ENCODE results near the gene TENM4. TPM values are rescaled to one million over a fixed set of nuclear protein-coding genes. Genes with fewer than 3 reads are reported as not detected.

The TENM4 gene
- polyA plus RNA-seq, 3 donors: 0.31 to 1.7 TPM; not detected in 1

- H3K9me3 Mint-ChIP-seq: peaks cover 0 to 12% (median 7%) of the 10 kb centered on the region in 7 donors
- Histone ChIP-seq H3K4me3 (replicated peaks in 1 of 3; ENCODE audit: low read depth in 2 of 3, low read length in 3 of 3) (no peak overlapping the region), H3K36me3 (replicated peaks in 1 of 2; ENCODE audit: control insufficient read depth in 1 of 2, insufficient read depth in 2 of 2, low read length in 2 of 2) (no peaks in the 10 kb centered on the region), H3K4me2 (replicated peaks; ENCODE audit: extremely low read depth, low read length, poor library complexity, severe bottlenecking) (no peak overlapping the region), H3K27ac (ENCODE audit: low read depth in 1 of 2, low read length in 2 of 2) (no peak overlapping the region), H3K79me2 (ENCODE audit: insufficient read depth, low read length) (no peaks in the 10 kb centered on the region), H2AFZ (ENCODE audit: insufficient read depth, low read depth, low read length, poor library complexity, severe bottlenecking) (no peak overlapping the region), H4K20me1 (ENCODE audit: insufficient read depth, low read length) (no peaks in the 10 kb centered on the region), H3K4me1 (ENCODE audit: control insufficient read depth in 1 of 2, insufficient read depth in 2 of 2, low read length in 2 of 2) (no peaks in the 10 kb centered on the region), H3K9me3 (replicated peaks in 1 of 2; ENCODE audit: control insufficient read depth in 1 of 2, insufficient read depth in 1 of 2, low read length in 2 of 2) (peaks cover 6 to 9% of the 10 kb centered on the region in 2 donors), H3K9ac (ENCODE audit: insufficient read depth, low read length, poor library complexity, severe bottlenecking) (no peak overlapping the region), H3K27me3 (ENCODE audit: control insufficient read depth in 2 of 2, insufficient read depth in 2 of 2, low read length in 2 of 2) (no peaks in the 10 kb centered on the region)
- 88% methylated on average over 5 of the region's 8 CpGs for WGBS (ENCODE audit: insufficient coverage)
- intact Hi-C loops (cut with micrococcal nuclease): no loop called here
- peaks cover 1 to 9% (median 4%) of the 10 kb centered on the region in 3 donors for H3K27me3 Mint-ChIP-seq (ENCODE audit: low read depth in 3 of 3)
- no peaks in the 10 kb centered on the region for H3K4me1 Mint-ChIP-seq
- no peaks in the 10 kb centered on the region for H3K36me3 Mint-ChIP-seq
- no peak for DNase-seq
- no peak for TF ChIP-seq CTCF (IDR thresholded peaks at IDR 0.05)
- no peak overlapping the region for H3K27ac Mint-ChIP-seq
- no peak overlapping the region for H3K4me3 Mint-ChIP-seq
Measured at GRCh38 chr11:79090191-79090705, 350.6 kb downstream of the TENM4 start.

- no peaks in the 10 kb centered on the region for H3K36me3 Mint-ChIP-seq
- peaks cover 0 to 12% (median 7%) of the 10 kb centered on the region in 7 donors for H3K9me3 Mint-ChIP-seq
- Histone ChIP-seq H3K9ac (ENCODE audit: insufficient read depth, low read length, poor library complexity, severe bottlenecking) (no peak overlapping the region), H3K4me2 (replicated peaks; ENCODE audit: extremely low read depth, low read length, poor library complexity, severe bottlenecking) (no peak overlapping the region), H3K36me3 (replicated peaks in 1 of 2; ENCODE audit: control insufficient read depth in 1 of 2, insufficient read depth in 2 of 2, low read length in 2 of 2) (no peaks in the 10 kb centered on the region), H3K9me3 (replicated peaks in 1 of 2; ENCODE audit: control insufficient read depth in 1 of 2, insufficient read depth in 1 of 2, low read length in 2 of 2) (peaks cover 6 to 9% of the 10 kb centered on the region in 2 donors), H3K27me3 (ENCODE audit: control insufficient read depth in 2 of 2, insufficient read depth in 2 of 2, low read length in 2 of 2) (no peaks in the 10 kb centered on the region), H2AFZ (ENCODE audit: insufficient read depth, low read depth, low read length, poor library complexity, severe bottlenecking) (no peak overlapping the region), H3K4me3 (replicated peaks in 1 of 3; ENCODE audit: low read depth in 2 of 3, low read length in 3 of 3) (no peak overlapping the region), H3K79me2 (ENCODE audit: insufficient read depth, low read length) (no peaks in the 10 kb centered on the region), H3K27ac (ENCODE audit: low read depth in 1 of 2, low read length in 2 of 2) (no peak overlapping the region), H4K20me1 (ENCODE audit: insufficient read depth, low read length) (no peaks in the 10 kb centered on the region), H3K4me1 (ENCODE audit: control insufficient read depth in 1 of 2, insufficient read depth in 2 of 2, low read length in 2 of 2) (no peaks in the 10 kb centered on the region)
- no peak for DNase-seq
- WGBS (ENCODE audit: insufficient coverage): no CpG with 5 or more reads among the region's 3 CpGs
- no peak for TF ChIP-seq CTCF (IDR thresholded peaks at IDR 0.05)
- no peaks in the 10 kb centered on the region for H3K4me1 Mint-ChIP-seq
- H3K4me3 Mint-ChIP-seq: no peak overlapping the region
- H3K27ac Mint-ChIP-seq: no peak overlapping the region
- intact Hi-C loops (cut with micrococcal nuclease): no loop called here
- peaks cover 3 to 11% (median 4%) of the 10 kb centered on the region in 3 donors for H3K27me3 Mint-ChIP-seq (ENCODE audit: low read depth in 3 of 3)
Measured at GRCh38 chr11:79089601-79090000, 351.2 kb downstream of the TENM4 start.

Measured in CD14-positive monocyte (primary cell).